SK-N-SH (cell line): ENCODE results near the gene MAP3K3.

Experiments used
- CHD2 ChIP-seq: fragments of 150-350 bp; IDR thresholded peaks from 2 replicates; pipeline ENCODE4 v1.6.1; 2018; ENCODE audit warnings: low read length; ENCODE audit not compliant: partially characterized antibody
- CTCF ChIP-seq: fragments of 200-600 bp; sonication (generic); IDR thresholded peaks from 2 replicates; pipeline ENCODE4 v1.6.1; 2017; ENCODE audit warnings: antibody characterized with exemption, mild to moderate bottlenecking, moderate library complexity
- ELF1 ChIP-seq: IDR thresholded peaks from 2 replicates; pipeline ENCODE4 v1.4.0; 2012
- EP300 ChIP-seq, 2 experiments: IDR thresholded peaks; 2 replicates each; pipeline versions ENCODE4 v1.4.0 to v1.6.1; 2012; ENCODE audit warnings: borderline replicate concordance in 1 of 2, low read depth in 1 of 2, low read length in 1 of 2
- EZH2phosphoT487 ChIP-seq: fragments of 200-600 bp; sonication (generic); IDR thresholded peaks from 2 replicates; pipeline ENCODE4 v1.6.1; 2017; ENCODE audit warnings: low read depth, mixed run types, mild to moderate bottlenecking, antibody characterized with exemption, moderate library complexity, borderline replicate concordance
- FOXJ3 ChIP-seq: sonication (generic); formaldehyde crosslinking; IDR thresholded peaks from 2 replicates; pipeline ENCODE4 v1.5.1; 2020; ENCODE audit warnings: mild to moderate bottlenecking, missing genetic modification reagents
- FOXM1 ChIP-seq: IDR thresholded peaks from 2 replicates; pipeline ENCODE4 v1.4.0; 2012; ENCODE audit warnings: low read depth, mild to moderate bottlenecking
- GABPA ChIP-seq: IDR thresholded peaks from 2 replicates; pipeline ENCODE4 v1.4.0; 2012; ENCODE audit warnings: low read depth, mild to moderate bottlenecking
- POLR2AphosphoS5 ChIP-seq: IDR thresholded peaks from 2 replicates; pipeline ENCODE4 v1.6.1; 2012; ENCODE audit warnings: low read depth, low read length
- SMC3 ChIP-seq: IDR thresholded peaks from 2 replicates; pipeline ENCODE4 v1.6.1; 2012; ENCODE audit warnings: low read depth, low read length, improper control_type of control experiment
- TEAD4 ChIP-seq: IDR thresholded peaks from 2 replicates; pipeline ENCODE4 v1.4.0; 2012; ENCODE audit warnings: mild to moderate bottlenecking, borderline replicate concordance; ENCODE audit not compliant: insufficient read depth
- YY1 ChIP-seq: IDR thresholded peaks from 2 replicates; pipeline ENCODE4 v1.4.0; 2012; ENCODE audit warnings: low read depth, mild to moderate bottlenecking
- TF ChIP-seq, protein P1 (sequence below): IDR thresholded peaks from 2 replicates; pipeline ENCODE4 v1.4.0; 2012; ENCODE audit warnings: low read depth
- TF ChIP-seq, protein P2 (sequence below): IDR thresholded peaks from 2 replicates; pipeline ENCODE4; 2012

GRCh38 chr17:63635787-63636186, 13.6 kb downstream of the MAP3K3 start:
- no peak for TF ChIP-seq FOXJ3 (CRISPR knock-in tag)
- no peak for TF ChIP-seq FOXM1
- no peak for TF ChIP-seq POLR2AphosphoS5
- no peak for TF ChIP-seq EP300 (IDR thresholded peaks at IDR 0.05; ENCODE audit: borderline replicate concordance in 1 of 2, low read depth in 1 of 2, low read length in 1 of 2)
- no peak for TF ChIP-seq CHD2
- no peak for TF ChIP-seq CTCF
- no peak for TF ChIP-seq ELF1
- TF ChIP-seq, protein P1, sequence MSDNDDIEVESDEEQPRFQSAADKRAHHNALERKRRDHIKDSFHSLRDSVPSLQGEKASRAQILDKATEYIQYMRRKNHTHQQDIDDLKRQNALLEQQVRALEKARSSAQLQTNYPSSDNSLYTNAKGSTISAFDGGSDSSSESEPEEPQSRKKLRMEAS = no peak
- no peak for TF ChIP-seq GABPA
- TF ChIP-seq, protein P2, sequence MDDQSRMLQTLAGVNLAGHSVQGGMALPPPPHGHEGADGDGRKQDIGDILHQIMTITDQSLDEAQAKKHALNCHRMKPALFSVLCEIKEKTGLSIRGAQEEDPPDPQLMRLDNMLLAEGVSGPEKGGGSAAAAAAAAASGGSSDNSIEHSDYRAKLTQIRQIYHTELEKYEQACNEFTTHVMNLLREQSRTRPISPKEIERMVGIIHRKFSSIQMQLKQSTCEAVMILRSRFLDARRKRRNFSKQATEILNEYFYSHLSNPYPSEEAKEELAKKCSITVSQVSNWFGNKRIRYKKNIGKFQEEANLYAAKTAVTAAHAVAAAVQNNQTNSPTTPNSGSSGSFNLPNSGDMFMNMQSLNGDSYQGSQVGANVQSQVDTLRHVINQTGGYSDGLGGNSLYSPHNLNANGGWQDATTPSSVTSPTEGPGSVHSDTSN = no peak
- no peak for TF ChIP-seq YY1
- no peak for TF ChIP-seq SMC3
- no peak for TF ChIP-seq EZH2phosphoT487
- TF ChIP-seq TEAD4 = no peak
